Activated naive CD4-positive, alpha-beta T cell treated with anti-CD3 and anti-CD28 coated beads, Interleukin-2, amount 50 U/mL, for 16 hours (primary cell): ENCODE results near the gene ZBTB18.

Source experiments
- DNase-seq: peaks from one replicate; pipeline ENCODE4 v3.0.0-alpha.2; 2020

Gene ZBTB18

DNA sequence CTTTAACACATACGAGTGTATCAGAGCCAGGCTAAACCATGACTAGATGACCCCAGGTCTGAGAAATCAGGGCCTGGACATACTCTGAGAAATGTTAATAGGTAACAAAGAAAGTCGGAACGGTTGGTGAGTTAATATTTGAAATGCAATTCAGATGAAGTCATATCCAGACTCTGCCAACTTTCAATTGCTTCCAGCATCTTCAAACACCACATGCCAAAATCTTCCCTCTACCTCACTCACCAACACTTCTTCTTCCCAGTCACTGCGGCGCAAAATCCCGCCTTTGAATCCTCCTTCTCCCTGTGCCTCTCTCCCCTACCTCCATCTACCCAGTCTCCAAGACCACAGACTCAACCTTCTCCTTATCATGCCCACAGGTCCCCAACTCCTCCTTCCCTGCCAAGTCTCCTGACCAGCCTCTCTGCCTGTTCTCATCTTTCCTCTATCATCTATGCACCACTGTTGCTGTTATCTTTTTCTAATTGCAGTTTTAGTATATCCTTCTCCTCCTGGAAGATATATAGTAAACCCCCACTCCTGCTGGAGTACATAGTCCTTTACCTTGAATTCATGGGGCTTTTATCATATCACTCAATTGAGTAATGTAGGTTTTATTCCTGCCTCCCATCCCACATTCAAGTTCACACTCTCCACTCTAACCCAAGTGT, 41.3 kb downstream of the ZBTB18 start:
- DNase-seq = no peak

DNA sequence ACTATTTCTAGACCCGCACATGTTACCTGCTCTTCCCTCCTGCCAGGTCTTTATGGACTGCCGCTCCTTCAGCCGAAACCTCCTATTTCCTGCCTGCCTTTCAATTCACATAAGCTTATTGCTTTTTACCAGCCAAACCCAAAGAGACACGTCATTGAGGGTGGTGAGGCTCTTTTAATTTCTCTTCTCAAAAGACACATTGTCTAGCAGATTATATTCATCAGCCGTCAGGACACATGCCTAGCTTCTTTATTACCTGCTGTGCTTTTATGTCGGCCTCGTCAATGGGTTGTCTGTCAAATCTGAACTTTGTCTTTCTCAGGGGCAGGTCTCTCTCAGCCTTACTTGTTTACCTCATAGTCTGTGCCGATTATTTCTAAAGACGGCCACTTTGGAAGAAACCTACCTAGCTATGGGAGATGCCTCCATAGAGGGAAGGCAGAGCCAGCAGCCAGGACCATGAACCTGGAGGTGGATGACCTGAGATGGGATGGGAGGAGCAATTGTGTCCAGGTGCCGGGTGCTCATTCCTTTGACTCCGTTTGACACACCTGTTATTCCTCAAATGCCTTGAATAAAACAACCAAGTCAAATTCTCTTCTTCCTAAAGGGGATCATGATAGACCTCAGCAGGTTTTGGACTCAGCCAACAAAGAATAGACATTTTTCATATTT, 42.0 kb downstream of the ZBTB18 start:
- no peak for DNase-seq

DNA sequence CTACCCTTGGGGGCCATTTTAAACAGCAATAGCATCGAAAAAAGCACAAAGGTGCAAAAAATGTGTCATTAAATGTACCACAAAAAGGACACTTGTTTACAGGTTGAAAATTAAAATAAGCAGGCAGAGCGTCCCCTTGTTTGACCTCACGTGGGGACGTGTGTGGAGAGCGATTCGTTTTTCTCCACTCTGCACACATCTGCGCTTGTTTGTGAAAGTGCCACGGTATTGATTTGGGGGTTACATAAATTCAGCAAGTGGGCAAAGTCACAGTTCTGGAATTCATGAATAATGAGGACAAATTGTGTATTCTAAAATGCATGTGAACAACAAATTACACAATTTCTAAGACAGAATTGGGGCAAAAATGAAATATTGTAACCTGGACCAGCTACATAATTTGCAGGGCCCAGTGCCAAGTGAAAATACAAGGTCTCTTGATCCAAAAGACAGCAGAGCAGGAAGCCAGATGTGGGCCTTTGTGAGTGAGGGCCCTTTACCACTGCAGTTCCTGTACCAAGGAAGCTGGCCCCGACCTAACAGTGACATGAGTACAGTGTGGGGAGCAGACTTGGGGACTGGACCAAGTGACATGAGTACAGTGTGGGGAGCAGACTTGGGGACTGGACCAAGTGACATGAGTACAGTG, 43.9 kb downstream of the ZBTB18 start:
- no peak for DNase-seq

DNA sequence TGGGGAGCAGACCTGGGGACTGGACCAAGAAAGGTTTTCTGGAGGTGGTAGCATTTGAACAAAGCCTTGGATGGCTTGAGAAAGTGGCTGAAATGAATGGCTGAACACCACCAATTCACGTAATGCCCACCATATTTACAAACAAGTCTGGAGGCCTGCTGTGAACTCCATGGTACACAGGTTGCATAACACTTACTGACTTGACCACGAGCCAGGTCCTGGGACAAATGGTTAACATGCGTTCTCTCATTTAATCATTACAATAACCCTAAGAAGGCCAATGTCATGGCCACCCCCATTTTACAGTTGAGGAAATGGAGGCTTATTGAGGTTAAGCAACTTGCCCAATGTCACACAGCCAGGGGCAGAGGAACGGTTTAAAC, 44.4 kb downstream of the ZBTB18 start:
- no peak for DNase-seq

DNA sequence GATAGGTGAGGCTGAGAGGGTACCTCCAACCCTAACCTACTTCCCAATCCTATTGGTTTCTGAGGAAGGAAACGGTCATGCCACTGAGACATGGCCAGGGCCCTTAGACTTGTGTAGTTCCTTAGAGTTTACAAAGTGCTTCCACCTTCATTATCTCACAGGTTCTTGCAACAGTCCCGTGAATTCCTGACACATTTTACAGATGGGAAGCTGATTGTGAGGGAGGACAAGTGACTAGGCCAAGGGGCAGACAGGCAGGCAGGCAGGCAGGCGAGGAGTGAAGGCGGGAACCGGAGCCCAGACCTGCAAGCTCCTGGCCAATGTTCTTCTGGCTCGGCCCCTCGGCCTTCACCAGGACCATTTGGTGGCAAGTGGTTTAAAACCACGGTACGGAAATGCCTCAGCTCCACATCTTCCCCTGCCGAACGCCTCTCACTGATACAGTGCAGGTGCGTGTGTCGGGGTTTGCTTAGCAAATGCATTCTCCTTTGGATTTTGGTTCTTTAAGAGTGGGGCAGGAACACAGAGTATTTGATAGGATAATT, 45.1 kb downstream of the ZBTB18 start:
- no peak for DNase-seq

GRCh38 chr1:244096691-244097090, 45.6 kb downstream of the ZBTB18 start:
- no peak for DNase-seq

DNA sequence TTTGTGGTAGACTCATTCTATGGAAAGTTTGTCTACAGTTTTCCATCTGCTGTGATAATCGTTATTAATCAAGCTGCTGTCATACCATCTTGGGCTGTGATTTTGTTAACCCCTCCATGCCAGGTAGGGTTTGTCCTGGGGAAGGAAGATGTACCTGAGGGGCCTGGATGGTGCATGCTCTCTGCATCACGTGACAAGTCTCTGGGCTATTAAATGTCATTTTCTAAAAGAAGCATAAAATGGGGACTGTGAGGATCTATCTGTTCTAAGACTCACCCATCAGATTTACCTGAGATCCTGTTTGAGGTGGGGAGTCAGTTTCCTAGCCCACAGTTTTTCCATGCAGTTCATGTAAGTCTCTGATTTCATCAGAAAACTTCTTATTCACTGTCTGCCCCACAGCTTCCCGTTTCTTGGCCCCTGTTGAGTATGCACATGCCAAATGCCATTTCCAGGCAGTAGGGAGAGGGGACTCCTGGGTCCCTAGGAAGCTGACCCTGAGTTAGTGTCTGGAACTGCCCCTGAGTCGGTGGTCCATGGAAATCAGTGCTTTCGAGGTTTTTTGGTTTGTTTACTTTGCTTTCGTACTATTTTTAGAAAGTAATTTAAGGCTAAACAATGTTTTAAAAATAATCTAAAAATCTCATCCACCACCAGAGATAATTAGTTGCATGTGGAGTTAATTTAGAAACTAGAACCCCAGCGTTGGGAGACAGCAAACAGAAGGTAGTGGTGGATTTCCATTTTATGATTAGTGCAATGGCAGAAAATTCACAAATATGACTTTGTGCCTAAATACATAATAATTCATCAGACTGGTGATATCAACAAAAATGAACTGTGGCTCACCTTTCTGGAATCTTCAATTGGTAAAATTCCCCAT, 46.7 kb downstream of the ZBTB18 start:
- DNase-seq = no peak

DNA sequence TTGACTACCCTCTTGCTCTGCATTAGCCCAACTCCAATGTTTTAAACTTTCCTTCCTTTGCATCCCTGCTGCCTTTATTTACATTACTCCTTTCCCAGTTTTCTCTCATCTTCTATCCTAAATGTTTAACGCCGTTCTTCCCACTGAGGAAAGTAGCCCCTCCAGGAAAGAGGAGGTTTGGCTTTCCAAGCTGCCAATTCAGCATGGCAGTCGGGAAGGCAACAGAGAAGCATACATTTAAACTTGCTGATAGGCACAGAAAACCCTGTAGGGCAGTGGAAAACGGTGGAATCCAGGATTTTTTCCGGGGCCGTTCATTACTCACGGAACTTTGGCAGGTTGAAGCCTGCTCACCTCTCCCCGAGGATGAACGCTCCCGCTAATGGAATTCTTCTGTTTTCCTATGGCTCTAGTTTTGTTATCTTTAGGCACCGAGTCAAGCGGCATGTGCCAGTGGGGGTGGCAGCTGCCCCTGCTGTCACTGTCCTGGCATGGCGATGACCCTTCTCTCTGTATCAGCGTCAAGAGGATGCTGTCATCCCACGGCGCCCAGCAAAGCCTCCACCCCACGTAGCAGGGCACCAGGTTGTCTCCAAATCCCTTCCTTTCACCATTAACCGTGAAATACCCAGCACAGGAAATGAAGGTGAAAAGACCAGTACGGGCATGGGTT, 48.3 kb downstream of the ZBTB18 start:
- no peak for DNase-seq

DNA sequence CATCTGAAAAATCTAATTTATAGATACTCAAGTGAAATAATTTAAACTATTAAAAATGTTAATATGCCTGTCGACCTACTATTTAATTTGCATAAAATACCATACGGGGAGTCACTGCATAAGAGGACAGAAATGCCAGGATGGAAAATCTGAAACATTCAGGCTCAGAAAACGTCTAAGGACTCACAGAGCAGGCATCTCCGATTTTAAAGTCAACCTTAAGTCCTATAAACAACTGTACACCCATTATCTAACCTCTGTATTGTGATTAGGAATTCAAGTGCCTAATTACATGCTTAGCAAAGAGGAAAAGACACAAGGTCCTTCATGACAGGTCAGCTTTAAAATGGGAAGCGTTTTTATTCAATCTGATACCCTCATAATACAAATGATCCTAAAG, 49.2 kb downstream of the ZBTB18 start:
- no peak for DNase-seq

DNA sequence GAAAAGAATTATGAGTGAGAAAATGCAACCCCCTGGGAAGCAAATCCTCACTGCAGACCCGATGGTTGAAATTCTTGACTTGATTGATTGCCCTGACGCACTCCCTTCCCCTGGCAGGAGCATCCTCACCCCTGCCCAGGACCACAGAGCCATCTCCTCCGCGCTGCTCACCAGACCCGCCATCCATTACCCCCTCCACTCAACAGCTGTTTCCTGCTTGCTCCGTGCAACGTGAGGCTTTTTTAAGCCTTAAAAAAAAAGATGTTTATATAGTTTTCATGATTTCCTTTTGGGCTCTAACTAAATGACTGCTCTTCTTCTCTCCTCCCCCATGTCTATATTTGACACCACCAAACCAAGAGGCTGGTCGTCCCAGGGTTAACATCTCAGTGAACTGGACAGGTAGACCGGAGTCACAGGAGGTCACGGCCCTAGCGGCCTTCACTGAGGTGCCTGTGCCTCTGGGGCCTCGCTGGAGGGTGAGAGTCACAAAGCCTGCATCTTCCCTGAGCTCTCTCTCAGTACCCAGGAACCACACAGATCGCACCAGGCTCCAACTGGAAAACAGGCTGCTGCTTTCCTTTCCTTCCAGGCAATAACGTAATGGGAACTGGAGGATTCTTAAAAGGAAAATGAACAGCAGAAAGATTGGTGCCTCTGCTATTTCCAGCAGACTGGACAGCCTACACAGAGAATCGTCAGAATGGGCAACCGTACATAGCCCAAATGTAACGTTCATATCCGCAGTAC, 49.8 kb downstream of the ZBTB18 start:
- DNase-seq = no peak

- DNase-seq = no peak
Observed at GRCh38 chr1:244102046-244102445, 51.0 kb downstream of the ZBTB18 start.

GRCh38 chr1:244102468-244102867, 51.4 kb downstream of the ZBTB18 start:
- no peak for DNase-seq

- no peak for DNase-seq
Observed at GRCh38 chr1:244104309-244105060, 53.4 kb downstream of the ZBTB18 start.

- DNase-seq = no peak
Observed at GRCh38 chr1:244106176-244106575, 55.1 kb downstream of the ZBTB18 start.
